A549 (cell line): ENCODE data around the gene KCTD19. TPM values are rescaled to one million over a fixed set of nuclear protein-coding genes. Genes with fewer than 3 reads are reported as not detected.

Experiments
- ATAC-seq, 2 experiments: fragments of 200-7000 bp in 1 of 2; fragments of >200 bp in 1 of 2; cut with Nextera tagmentation in 1 of 2; cut with Tn5 transposase in 1 of 2; 3 replicates each; pipeline versions ENCODE4 v1.8.0 to v1.9.1; 2018 to 2020; ENCODE audit warnings: mild to moderate bottlenecking in 1 of 2, moderate library complexity in 1 of 2
- CTCF ChIA-PET: fragments of 300-600 bp; sonication (Branson Sonifier 250); formaldehyde crosslinking; extraction: SDS; loops from one replicate; lab custom pipeline; 2021; ENCODE audit warnings: antibody characterized with exemption, inconsistent platforms; lab: Yijun Ruan, JAX
- POLR2A ChIA-PET: fragments of 350-600 bp; formaldehyde crosslinking; extraction: SDS; loops from one replicate; lab custom pipeline; 2021; ENCODE audit warnings: antibody characterized with exemption, inconsistent platforms; lab: Yijun Ruan, JAX
- DNase-seq, 2 experiments: peaks; one replicate each; pipeline versions ENCODE4 v3.0.0 to v3.0.0-alpha.2; 2011 to 2016; ENCODE audit warnings: low read depth in 1 of 2, low spot score in 1 of 2
- FAIRE-seq: peaks from 2 replicates; lab custom pipeline; 2011; peaks lifted over from hg19 to GRCh38; lab: Jason Lieb, UNC
- H3K27ac ChIP-seq, 2 experiments: fragments of >200 bp; sonication (Bioruptor Twin); formaldehyde crosslinking; 3 replicates each; pipeline ENCODE4 v1.5.1; 2016 to 2017
- H3K4me1 ChIP-seq: fragments of >200 bp; sonication (Bioruptor Twin); formaldehyde crosslinking; 3 replicates; pipeline ENCODE4 v1.6.1; 2016
- H3K4me2 ChIP-seq: fragments of >200 bp; sonication (Bioruptor Twin); formaldehyde crosslinking; 3 replicates; pipeline ENCODE4 v1.6.1; 2016
- H3K4me3 ChIP-seq: fragments of >200 bp; sonication (Bioruptor Twin); formaldehyde crosslinking; 3 replicates; pipeline ENCODE4 v1.5.1; 2016
- H3K9me3 ChIP-seq: fragments of >200 bp; sonication (Bioruptor Twin); formaldehyde crosslinking; 3 replicates; pipeline ENCODE4 v1.6.1; 2016
- BHLHE40 ChIP-seq: IDR thresholded peaks from 2 replicates; pipeline ENCODE4 v1.6.1; 2012; ENCODE audit warnings: low read depth, low read length, inconsistent platforms
- CHD4 ChIP-seq: fragments of 200-600 bp; sonication (generic); IDR thresholded peaks from 2 replicates; pipeline ENCODE4 v1.6.1; 2016; ENCODE audit warnings: antibody characterized with exemption, mild to moderate bottlenecking, borderline replicate concordance
- CTCF ChIP-seq: fragments of >200 bp; sonication (Bioruptor Twin); formaldehyde crosslinking; IDR thresholded peaks from 3 replicates; pipeline ENCODE4 v1.5.1; 2016
- EHMT2 ChIP-seq: fragments of 200-600 bp; sonication (generic); IDR thresholded peaks from 2 replicates; pipeline ENCODE4 v1.6.1; 2016; ENCODE audit warnings: antibody characterized with exemption, low read depth, mild to moderate bottlenecking, moderate library complexity
- FOXS1 ChIP-seq: fragments of 250-450 bp; sonication (Bioruptor Pico); IDR thresholded peaks from 2 replicates; pipeline ENCODE4 v1.5.0; 2020; ENCODE audit warnings: mild to moderate bottlenecking, moderate library complexity
- HOXB13 ChIP-seq: fragments of 250-450 bp; sonication (Bioruptor Pico); IDR thresholded peaks from 2 replicates; pipeline ENCODE4 v1.5.0; 2020; ENCODE audit warnings: low read depth, mild to moderate bottlenecking, moderate library complexity
- HOXB5 ChIP-seq: fragments of 250-450 bp; sonication (Bioruptor Pico); IDR thresholded peaks from 2 replicates; pipeline ENCODE4 v1.5.0; 2020; ENCODE audit warnings: mild to moderate bottlenecking, moderate library complexity
- JUNB ChIP-seq: fragments of >200 bp; sonication (Bioruptor Twin); formaldehyde crosslinking; IDR thresholded peaks from 2 replicates; pipeline ENCODE4 v1.6.1; 2016
- KDM1A ChIP-seq: fragments of 200-600 bp; sonication (generic); IDR thresholded peaks from 2 replicates; pipeline ENCODE4 v1.6.1; 2016; ENCODE audit warnings: low read depth, mild to moderate bottlenecking
- KDM5A ChIP-seq: fragments of 200-600 bp; sonication (generic); IDR thresholded peaks from 2 replicates; pipeline ENCODE4 v1.6.1; 2016; ENCODE audit warnings: antibody characterized with exemption, mild to moderate bottlenecking
- MAFK ChIP-seq: fragments of 450-650 bp; IDR thresholded peaks from 2 replicates; pipeline ENCODE4 v1.6.1; 2014; ENCODE audit not compliant: partially characterized antibody
- MAZ ChIP-seq: fragments of 150-350 bp; IDR thresholded peaks from 2 replicates; pipeline ENCODE4 v1.6.1; 2014; ENCODE audit warnings: antibody characterized with exemption, low read depth, low read length, borderline replicate concordance
- MYC ChIP-seq: IDR thresholded peaks from 2 replicates; pipeline ENCODE4 v1.6.1; 2012; ENCODE audit warnings: mild to moderate bottlenecking, inconsistent platforms, low read length, improper control_type of control experiment, borderline replicate concordance
- NFE2L2 ChIP-seq: fragments of 150-350 bp; conservative IDR thresholded peaks from 2 replicates; pipeline ENCODE4 v1.6.1; 2014; ENCODE audit warnings: low read length
- NPAS2 ChIP-seq: fragments of 250-450 bp; sonication (Bioruptor Pico); IDR thresholded peaks from 2 replicates; pipeline ENCODE4 v1.8.0; 2022; ENCODE audit warnings: mild to moderate bottlenecking, moderate library complexity, borderline replicate concordance
- PBX3 ChIP-seq: IDR thresholded peaks from 2 replicates; pipeline ENCODE4 v1.6.1; 2012
- PHF8 ChIP-seq: fragments of 200-600 bp; sonication (generic); IDR thresholded peaks from 2 replicates; pipeline ENCODE4 v1.6.1; 2016; ENCODE audit warnings: low read depth, mild to moderate bottlenecking, antibody characterized with exemption, moderate library complexity, borderline replicate concordance
- RAD21 ChIP-seq, 2 experiments: fragments of >200 bp in 1 of 2; sonication (Bioruptor Twin) in 1 of 2; formaldehyde crosslinking in 1 of 2; IDR thresholded peaks in 1 of 2; conservative IDR thresholded peaks in 1 of 2; 2 replicates in 1 of 2; 3 replicates in 1 of 2; pipeline ENCODE4 v1.6.1; 2012 to 2018; ENCODE audit warnings: inconsistent platforms in 1 of 2
- RCOR1 ChIP-seq: fragments of 150-350 bp; IDR thresholded peaks from 2 replicates; pipeline ENCODE4 v1.6.1; 2014; ENCODE audit warnings: antibody characterized with exemption, low read length, low read depth
- RFX5 ChIP-seq: fragments of 450-650 bp; IDR thresholded peaks from 2 replicates; pipeline ENCODE4 v1.7.1; 2014; ENCODE audit warnings: antibody characterized with exemption, mild to moderate bottlenecking, moderate library complexity
- RNF2 ChIP-seq: fragments of 200-600 bp; sonication (generic); IDR thresholded peaks from 2 replicates; pipeline ENCODE4 v1.6.1; 2016; ENCODE audit warnings: low read depth, mild to moderate bottlenecking, antibody characterized with exemption, moderate library complexity, borderline replicate concordance
- SMC3 ChIP-seq: fragments of >200 bp; sonication (Bioruptor Twin); formaldehyde crosslinking; IDR thresholded peaks from 3 replicates; pipeline ENCODE4 v1.6.1; 2018; ENCODE audit warnings: inconsistent platforms
- TFCP2L1 ChIP-seq: fragments of 250-450 bp; sonication (Bioruptor Pico); IDR thresholded peaks from 2 replicates; pipeline ENCODE4 v1.5.0; 2021; ENCODE audit warnings: mild to moderate bottlenecking
- TP53 ChIP-seq: fragments of 250-450 bp; sonication (Bioruptor Pico); IDR thresholded peaks from 2 replicates; pipeline ENCODE4 v1.5.0; 2021; ENCODE audit warnings: mild to moderate bottlenecking, moderate library complexity
- ZFP36 ChIP-seq: fragments of 450-650 bp; IDR thresholded peaks from 2 replicates; pipeline ENCODE4 v1.6.1; 2014; ENCODE audit warnings: borderline replicate concordance; ENCODE audit not compliant: partially characterized antibody
- ZSCAN20 ChIP-seq: fragments of 250-450 bp; sonication (Bioruptor Pico); IDR thresholded peaks from 2 replicates; pipeline ENCODE4 v1.8.0; 2022; ENCODE audit warnings: mild to moderate bottlenecking, moderate library complexity
- WGBS: methylation state at CpG from one replicate; pipeline ENCODE4 v1.1.6; 2017; ENCODE audit errors: missing lambda C conversion rate; 5-methylcytosine and 5-hydroxymethylcytosine counted together
- polyA plus RNA-seq, 4 experiments: library from polyadenylated mRNA; depleted of rRNA in 3 of 4; stranded (reverse); fragments of >200 nt; fragmentation: RNase III in 1 of 4; extraction: RNeasy Plus Mini Kit Qiagen cat#74134 plus additional on column Dnase treatment in 1 of 4; gene quantifications; 2 replicates in 3 of 4; 3 replicates in 1 of 4; pipeline ENCODE4 v1.2.3, GENCODE V29; 2011 to 2017
- TF ChIP-seq, protein P1 (sequence below): fragments of >200 bp; sonication (Bioruptor Twin); formaldehyde crosslinking; IDR thresholded peaks from 2 replicates; pipeline ENCODE4 v1.6.1; 2016
- TF ChIP-seq, protein P2 (sequence below): fragments of >200 bp; sonication (Bioruptor Twin); formaldehyde crosslinking; IDR thresholded peaks from 3 replicates; pipeline ENCODE4 v1.6.1; 2016
- TF ChIP-seq, protein P3 (sequence below): IDR thresholded peaks from 2 replicates; pipeline ENCODE4 v1.6.1; 2012

The KCTD19 gene
- polyA plus RNA-seq, 2 of the 4 experiments (the other 2 are of a cell fraction) = 0.57 to 1.1 TPM

- ATAC-seq (no peak), DNase-seq (no peak), FAIRE-seq (no peak)
- Histone ChIP-seq H3K4me3 (no peak overlapping the region), H3K9me3 (no peaks in the 10 kb centered on the region), H3K4me1 (peaks cover 12% of the 10 kb centered on the region), H3K4me2 (no peak overlapping the region), H3K27ac (no peak overlapping the region)
- POLR2A ChIA-PET = interaction anchor here (1.1 kb wide), 1 partner anchor 38 kb away, joined by 3 read pairs; the partner anchor contains the start of gene TMEM208
- WGBS = 87% methylated on average over 5 of the region's 5 CpGs
- TF ChIP-seq FOXS1 (CRISPR knock-in tag) (no peak), KDM1A (no peak)
- CTCF ChIA-PET = interaction anchor here (0.8 to 4.8 kb wide), 8 partner anchors 9 to 163 kb away, joined by 4 to 26 read pairs (median 6); partner anchors contain the start of genes FHOD1, PLEKHG4 and ZDHHC1
Measured at GRCh38 chr16:67264866-67265265, 61.7 kb downstream of the KCTD19 start.

GRCh38 chr16:67264277-67264676 is 62.3 kb downstream of the KCTD19 start:
- H3K4me2 ChIP-seq = no peak overlapping the region
- FAIRE-seq = no peak
- POLR2A ChIA-PET = no interaction called here
- ATAC-seq = peak; percentile 42 to 51; a peak in 3 of 6 replicates
- no peak overlapping the region for H3K4me3 ChIP-seq
- TF ChIP-seq MYC (no peak), ZSCAN20 (CRISPR knock-in tag) (no peak), TP53 (no peak), HOXB5 (CRISPR knock-in tag) (no peak), BHLHE40 (no peak), RAD21 (conservative IDR thresholded peaks at IDR 0.05 in 1 of 2, IDR thresholded peaks at IDR 0.05 in 1 of 2) (0 out of 5 replicates have a peak, but pooled peaks of 1 of the 2 experiments have one; percentile 20), SMC3 (no peak), RFX5 (no peak)
- TF ChIP-seq, protein P1, sequence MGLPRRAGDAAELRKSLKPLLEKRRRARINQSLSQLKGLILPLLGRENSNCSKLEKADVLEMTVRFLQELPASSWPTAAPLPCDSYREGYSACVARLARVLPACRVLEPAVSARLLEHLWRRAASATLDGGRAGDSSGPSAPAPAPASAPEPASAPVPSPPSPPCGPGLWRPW = no peak
- TF ChIP-seq, all 56 proteins: peak for 1
- H3K27ac ChIP-seq = no peak overlapping the region
- H3K4me1 ChIP-seq = peaks cover 12% of the 10 kb centered on the region
- CTCF ChIA-PET = interaction anchor here (0.8 to 4.8 kb wide), 7 partner anchors 9 to 163 kb away, joined by 4 to 26 read pairs (median 7); partner anchors contain the start of genes FHOD1, PLEKHG4 and ZDHHC1
- no peak for DNase-seq
- WGBS = 93% methylated on average over 9 of the region's 9 CpGs
- H3K9me3 ChIP-seq = no peaks in the 10 kb centered on the region

- no peak for TF ChIP-seq RNF2
- TF ChIP-seq, protein P2, sequence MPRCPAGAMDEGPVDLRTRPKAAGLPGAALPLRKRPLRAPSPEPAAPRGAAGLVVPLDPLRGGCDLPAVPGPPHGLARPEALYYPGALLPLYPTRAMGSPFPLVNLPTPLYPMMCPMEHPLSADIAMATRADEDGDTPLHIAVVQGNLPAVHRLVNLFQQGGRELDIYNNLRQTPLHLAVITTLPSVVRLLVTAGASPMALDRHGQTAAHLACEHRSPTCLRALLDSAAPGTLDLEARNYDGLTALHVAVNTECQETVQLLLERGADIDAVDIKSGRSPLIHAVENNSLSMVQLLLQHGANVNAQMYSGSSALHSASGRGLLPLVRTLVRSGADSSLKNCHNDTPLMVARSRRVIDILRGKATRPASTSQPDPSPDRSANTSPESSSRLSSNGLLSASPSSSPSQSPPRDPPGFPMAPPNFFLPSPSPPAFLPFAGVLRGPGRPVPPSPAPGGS = no peak
- no peak for TF ChIP-seq CTCF
- TF ChIP-seq RCOR1 = no peak
- no peak for TF ChIP-seq EHMT2
- TF ChIP-seq NPAS2 (CRISPR knock-in tag) = no peak
- no peak for TF ChIP-seq JUNB
- no peak for TF ChIP-seq KDM5A
- no peak for TF ChIP-seq TFCP2L1 (CRISPR knock-in tag)
- TF ChIP-seq RAD21 (conservative IDR thresholded peaks at IDR 0.05 in 1 of 2, IDR thresholded peaks at IDR 0.05 in 1 of 2) = no peak
- TF ChIP-seq MAFK = no peak
- no peak for TF ChIP-seq MAZ
- TF ChIP-seq HOXB13 (CRISPR knock-in tag) = no peak
- TF ChIP-seq, protein P3, sequence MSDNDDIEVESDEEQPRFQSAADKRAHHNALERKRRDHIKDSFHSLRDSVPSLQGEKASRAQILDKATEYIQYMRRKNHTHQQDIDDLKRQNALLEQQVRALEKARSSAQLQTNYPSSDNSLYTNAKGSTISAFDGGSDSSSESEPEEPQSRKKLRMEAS = no peak
- no peak for TF ChIP-seq ZFP36
- no peak for TF ChIP-seq NFE2L2
- TF ChIP-seq PHF8 = no peak
- no peak for TF ChIP-seq CHD4
- no peak for TF ChIP-seq PBX3
- FAIRE-seq = no peak
- POLR2A ChIA-PET = interaction anchor here (0.6 kb wide), 1 partner anchor 27 kb away, joined by 3 read pairs; no protein-coding TSS in a partner anchor
Measured at GRCh38 chr16:67263201-67263600, 63.3 kb downstream of the KCTD19 start.

More at GRCh38 chr16:67263201-67263600, 63.3 kb downstream of the KCTD19 start:
- Histone ChIP-seq H3K4me1 (peaks cover 3% of the 10 kb centered on the region), H3K4me2 (no peak overlapping the region), H3K9me3 (no peaks in the 10 kb centered on the region), H3K4me3 (no peak overlapping the region), H3K27ac (no peak overlapping the region)
- 75% methylated on average over 3 of the region's 3 CpGs for WGBS
- DNase-seq (no peak), ATAC-seq (no peak)
- CTCF ChIA-PET = interaction anchor here (0.8 to 4.8 kb wide), 5 partner anchors 8 to 64 kb away, joined by 5 to 26 read pairs (median 9); partner anchors contain the start of genes FHOD1, KCTD19, LRRC36 and PLEKHG4
